SK-N-SH treated with all-trans-retinoic acid at 6 μM for 48 hours (cell line): ENCODE data around the gene RAD51B.

Source experiments
- ATAC-seq: fragments of 200-7000 bp; cut with Tn5 transposase; 3 replicates; pipeline ENCODE4 v1.9.1; 2020; ENCODE audit warnings: mild to moderate bottlenecking, moderate library complexity
- ARNTL ChIP-seq: fragments of 450-650 bp; formaldehyde crosslinking; IDR thresholded peaks from 2 replicates; pipeline ENCODE4 v1.5.0; 2020; ENCODE audit warnings: low read depth, mild to moderate bottlenecking, moderate library complexity, borderline replicate concordance
- BACH2 ChIP-seq: fragments of 250-450 bp; sonication (Bioruptor Pico); IDR thresholded peaks from 2 replicates; pipeline ENCODE4 v1.9.0; 2021; ENCODE audit warnings: mild to moderate bottlenecking, borderline replicate concordance
- CREB5 ChIP-seq: fragments of 250-450 bp; sonication (Bioruptor Pico); IDR thresholded peaks from 2 replicates; pipeline ENCODE4 v1.5.1; 2020; ENCODE audit warnings: low read depth, mild to moderate bottlenecking, moderate library complexity
- CSDC2 ChIP-seq: fragments of 250-450 bp; sonication (Bioruptor Pico); IDR thresholded peaks from 2 replicates; pipeline ENCODE4 v1.5.0; 2020; ENCODE audit warnings: mild to moderate bottlenecking, moderate library complexity
- ESRRG ChIP-seq: fragments of 250-450 bp; sonication (Bioruptor Pico); IDR thresholded peaks from 2 replicates; pipeline ENCODE4 v1.6.1; 2021; ENCODE audit warnings: mild to moderate bottlenecking
- GLIS3 ChIP-seq: fragments of 250-450 bp; sonication (Bioruptor Pico); IDR thresholded peaks from 2 replicates; pipeline ENCODE4 v1.5.0; 2020; ENCODE audit warnings: mild to moderate bottlenecking, moderate library complexity
- ISL1 ChIP-seq: fragments of 250-450 bp; sonication (Bioruptor Pico); IDR thresholded peaks from 2 replicates; pipeline ENCODE4 v2.1.2; 2022; ENCODE audit warnings: mild to moderate bottlenecking, moderate library complexity
- OSR1 ChIP-seq: fragments of 250-450 bp; sonication (Bioruptor Pico); IDR thresholded peaks from 2 replicates; pipeline ENCODE4 v1.8.0; 2022; ENCODE audit warnings: moderate library complexity, mild to moderate bottlenecking, inconsistent platforms
- PATZ1 ChIP-seq: fragments of 250-450 bp; sonication (Bioruptor Pico); IDR thresholded peaks from 2 replicates; pipeline ENCODE4 v1.8.0; 2020; ENCODE audit warnings: mild to moderate bottlenecking, moderate library complexity, borderline replicate concordance
- PPARA ChIP-seq: fragments of 250-450 bp; sonication (Bioruptor Pico); IDR thresholded peaks from 2 replicates; pipeline ENCODE4 v1.5.0; 2020; ENCODE audit warnings: mild to moderate bottlenecking, borderline replicate concordance
- RARB ChIP-seq: fragments of 250-450 bp; sonication (Bioruptor Pico); IDR thresholded peaks from 2 replicates; pipeline ENCODE4 v1.8.0; 2021; ENCODE audit warnings: mild to moderate bottlenecking, moderate library complexity
- SNAI2 ChIP-seq: fragments of 250-450 bp; sonication (Bioruptor Pico); IDR thresholded peaks from 2 replicates; pipeline ENCODE4 v1.5.0; 2020; ENCODE audit warnings: mild to moderate bottlenecking, moderate library complexity
- TCF4 ChIP-seq: fragments of 250-450 bp; sonication (Bioruptor Pico); IDR thresholded peaks from 2 replicates; pipeline ENCODE4 v1.8.0; 2021; ENCODE audit warnings: mild to moderate bottlenecking, moderate library complexity, borderline replicate concordance
- TOX ChIP-seq: fragments of 250-450 bp; sonication (Bioruptor Pico); IDR thresholded peaks from 2 replicates; pipeline ENCODE4 v1.8.0; 2021; ENCODE audit warnings: mild to moderate bottlenecking, moderate library complexity, borderline replicate concordance
- TSHZ2 ChIP-seq: fragments of 250-450 bp; sonication (Bioruptor Pico); IDR thresholded peaks from 2 replicates; pipeline ENCODE4 v1.5.0; 2020; ENCODE audit warnings: mild to moderate bottlenecking, moderate library complexity
- ZC3H10 ChIP-seq: fragments of 250-450 bp; sonication (Bioruptor Pico); IDR thresholded peaks from 2 replicates; pipeline ENCODE4 v1.5.1; 2021; ENCODE audit warnings: mild to moderate bottlenecking, moderate library complexity
- ZFP3 ChIP-seq: fragments of 250-450 bp; sonication (Bioruptor Pico); IDR thresholded peaks from 2 replicates; pipeline ENCODE4 v1.5.0; 2020; ENCODE audit warnings: mild to moderate bottlenecking, moderate library complexity
- ZFP30 ChIP-seq: fragments of 450-650 bp; formaldehyde crosslinking; IDR thresholded peaks from 2 replicates; pipeline ENCODE4 v1.5.0; 2022; ENCODE audit warnings: mild to moderate bottlenecking, moderate library complexity
- ZNF565 ChIP-seq: fragments of 450-650 bp; formaldehyde crosslinking; conservative IDR thresholded peaks from 2 replicates; pipeline ENCODE4 v1.5.0; 2020; ENCODE audit warnings: low read depth, mild to moderate bottlenecking, moderate library complexity
- ZNF70 ChIP-seq: fragments of 450-650 bp; formaldehyde crosslinking; IDR thresholded peaks from 2 replicates; pipeline ENCODE4 v1.5.0; 2020; ENCODE audit warnings: mild to moderate bottlenecking, moderate library complexity
- TF ChIP-seq, protein P1 (sequence below): fragments of 250-450 bp; sonication (Bioruptor Pico); IDR thresholded peaks from 2 replicates; pipeline ENCODE4 v1.8.0; 2021; ENCODE audit warnings: low read depth, mild to moderate bottlenecking, moderate library complexity, borderline replicate concordance
- TF ChIP-seq, protein P2 (sequence below): fragments of 250-450 bp; sonication (Bioruptor Pico); IDR thresholded peaks from 2 replicates; pipeline ENCODE4 v1.5.1; 2021; ENCODE audit warnings: mild to moderate bottlenecking, moderate library complexity

The RAD51B gene

GRCh38 chr14:68684466-68685418, 865.2 kb downstream of the RAD51B start:
- ATAC-seq = peak; percentile 8; the same call in 2 of the 3 replicates
- TF ChIP-seq ZNF70 (no peak), ISL1 (CRISPR knock-in tag) (peak; percentile 37; the same call in 1 of the 2 replicates)

GRCh38 chr14:68685419-68686204, 866.0 kb downstream of the RAD51B start:
- ATAC-seq = peak; percentile 13; the same call in 1 of the 3 replicates

DNA sequence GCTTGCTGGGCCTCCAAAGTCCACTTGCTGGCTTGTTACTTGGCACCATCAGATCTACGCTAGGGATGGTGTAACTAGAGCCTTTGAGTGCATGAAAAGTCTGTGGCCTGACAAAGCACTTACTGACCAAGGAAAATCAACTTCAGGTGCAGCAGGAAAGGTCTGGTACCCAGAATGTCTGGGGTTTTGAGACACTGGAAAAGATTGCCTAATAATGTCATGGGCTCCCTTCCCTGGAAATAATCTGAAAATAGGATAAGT, 866.6 kb downstream of the RAD51B start:
- ATAC-seq = no peak
- TF ChIP-seq, protein P1, sequence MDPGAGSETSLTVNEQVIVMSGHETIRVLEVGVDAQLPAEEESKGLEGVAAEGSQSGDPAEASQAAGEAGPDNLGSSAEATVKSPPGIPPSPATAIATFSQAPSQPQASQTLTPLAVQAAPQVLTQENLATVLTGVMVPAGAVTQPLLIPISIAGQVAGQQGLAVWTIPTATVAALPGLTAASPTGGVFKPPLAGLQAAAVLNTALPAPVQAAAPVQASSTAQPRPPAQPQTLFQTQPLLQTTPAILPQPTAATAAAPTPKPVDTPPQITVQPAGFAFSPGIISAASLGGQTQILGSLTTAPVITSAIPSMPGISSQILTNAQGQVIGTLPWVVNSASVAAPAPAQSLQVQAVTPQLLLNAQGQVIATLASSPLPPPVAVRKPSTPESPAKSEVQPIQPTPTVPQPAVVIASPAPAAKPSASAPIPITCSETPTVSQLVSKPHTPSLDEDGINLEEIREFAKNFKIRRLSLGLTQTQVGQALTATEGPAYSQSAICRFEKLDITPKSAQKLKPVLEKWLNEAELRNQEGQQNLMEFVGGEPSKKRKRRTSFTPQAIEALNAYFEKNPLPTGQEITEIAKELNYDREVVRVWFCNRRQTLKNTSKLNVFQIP (CRISPR knock-in tag) = no peak
- TF ChIP-seq BACH2 (CRISPR knock-in tag) (no peak), TOX (CRISPR knock-in tag) (no peak), ISL1 (CRISPR knock-in tag) (no peak), PPARA (CRISPR knock-in tag) (no peak), TCF4 (no peak), RARB (CRISPR knock-in tag) (no peak), ESRRG (CRISPR knock-in tag) (no peak), SNAI2 (CRISPR knock-in tag) (no peak), TSHZ2 (no peak), ZFP30 (CRISPR knock-in tag) (no peak), ZC3H10 (CRISPR knock-in tag) (no peak)
- TF ChIP-seq, protein P2, sequence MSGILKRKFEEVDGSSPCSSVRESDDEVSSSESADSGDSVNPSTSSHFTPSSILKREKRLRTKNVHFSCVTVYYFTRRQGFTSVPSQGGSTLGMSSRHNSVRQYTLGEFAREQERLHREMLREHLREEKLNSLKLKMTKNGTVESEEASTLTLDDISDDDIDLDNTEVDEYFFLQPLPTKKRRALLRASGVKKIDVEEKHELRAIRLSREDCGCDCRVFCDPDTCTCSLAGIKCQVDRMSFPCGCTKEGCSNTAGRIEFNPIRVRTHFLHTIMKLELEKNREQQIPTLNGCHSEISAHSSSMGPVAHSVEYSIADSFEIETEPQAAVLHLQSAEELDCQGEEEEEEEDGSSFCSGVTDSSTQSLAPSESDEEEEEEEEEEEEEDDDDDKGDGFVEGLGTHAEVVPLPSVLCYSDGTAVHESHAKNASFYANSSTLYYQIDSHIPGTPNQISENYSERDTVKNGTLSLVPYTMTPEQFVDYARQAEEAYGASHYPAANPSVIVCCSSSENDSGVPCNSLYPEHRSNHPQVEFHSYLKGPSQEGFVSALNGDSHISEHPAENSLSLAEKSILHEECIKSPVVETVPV (CRISPR knock-in tag) = no peak

More at GRCh38 chr14:68685419-68686204, 866.0 kb downstream of the RAD51B start:
- TF ChIP-seq GLIS3 (CRISPR knock-in tag) (no peak), CREB5 (no peak), OSR1 (no peak), ZFP3 (no peak), PATZ1 (no peak), TCF4 (no peak), ARNTL (CRISPR knock-in tag) (no peak), ISL1 (CRISPR knock-in tag) (no peak), ZNF565 (no peak), BACH2 (CRISPR knock-in tag) (no peak), ZFP30 (CRISPR knock-in tag) (no peak), TOX (CRISPR knock-in tag) (no peak), ZNF70 (no peak), CSDC2 (CRISPR knock-in tag) (no peak), SNAI2 (CRISPR knock-in tag) (no peak), ZC3H10 (CRISPR knock-in tag) (no peak), ESRRG (CRISPR knock-in tag) (no peak)
- TF ChIP-seq, protein P1 (CRISPR knock-in tag) = no peak
